Activated CD4-positive, alpha-beta T cell treated with anti-CD3 and anti-CD28 coated beads, Interleukin-2, amount 10 ng/mL, durations not matched to agents 7 days and 5 days (primary cell): ENCODE results near the gene ABCA4. TPM values are rescaled to one million over a fixed set of nuclear protein-coding genes. Genes with fewer than 3 reads are reported as not detected.

Experiments used
- CTCF ChIA-PET: fragments of 350-600 bp; sonication (Branson Sonifier 250); formaldehyde crosslinking; loops from one replicate; lab custom pipeline; 2021; ENCODE audit warnings: antibody characterized with exemption; lab: Charles Lee
- POLR2A ChIA-PET: fragments of 350-600 bp; sonication (Branson Sonifier 250); formaldehyde crosslinking; loops from one replicate; lab custom pipeline; 2021; ENCODE audit warnings: antibody characterized with exemption; lab: Charles Lee
- DNase-seq: peaks from one replicate; pipeline ENCODE4 v3.0.0-alpha.2; 2020
- H3K27ac Mint-ChIP-seq: one replicate; pipeline ENCODE4 v1.8.0; 2021; ENCODE audit warnings: mild to moderate bottlenecking, moderate library complexity, mixed read lengths
- H3K27me3 Mint-ChIP-seq: one replicate; pipeline ENCODE4 v1.8.0; 2021; ENCODE audit warnings: mixed read lengths
- H3K36me3 Mint-ChIP-seq: one replicate; pipeline ENCODE4 v1.8.0; 2021; ENCODE audit warnings: low read depth, mixed read lengths
- H3K4me1 Mint-ChIP-seq: one replicate; pipeline ENCODE4 v1.8.0; 2021; ENCODE audit warnings: mixed read lengths
- H3K4me3 Mint-ChIP-seq: one replicate; pipeline ENCODE4 v1.8.0; 2021; ENCODE audit warnings: mild to moderate bottlenecking, moderate library complexity, mixed read lengths
- H3K9me3 Mint-ChIP-seq: one replicate; pipeline ENCODE4 v1.8.0; 2021; ENCODE audit warnings: mixed read lengths
- total RNA-seq, 2 experiments: library from RNA; stranded (reverse); gene quantifications; one replicate each; pipeline ENCODE4 v1.2.3, GENCODE V29; 2021

Gene ABCA4
- total RNA-seq, 2 experiments from 2014 or later: not detected

GRCh38 chr1:94106716-94107115 is 14.2 kb downstream of the ABCA4 start:
- no peak overlapping the region for H3K4me3 Mint-ChIP-seq

GRCh38 chr1:94105957-94106529 is 14.9 kb downstream of the ABCA4 start:
- no peaks in the 10 kb centered on the region for H3K9me3 Mint-ChIP-seq
- DNase-seq: no peak
- ChIA-PET CTCF (interaction anchor here (0.5 kb wide), 1 partner anchor 177 kb away, joined by 3 read pairs; no protein-coding TSS in a partner anchor), POLR2A (no interaction called here)
- no peak overlapping the region for H3K4me3 Mint-ChIP-seq
- no peaks in the 10 kb centered on the region for H3K36me3 Mint-ChIP-seq
- peaks cover 21% of the 10 kb centered on the region for H3K27me3 Mint-ChIP-seq
- no peak overlapping the region for H3K27ac Mint-ChIP-seq
- peaks cover 7% of the 10 kb centered on the region for H3K4me1 Mint-ChIP-seq

More at GRCh38 chr1:94106716-94107115, 14.2 kb downstream of the ABCA4 start:
- Mint-ChIP-seq H3K4me1 (peaks cover 7% of the 10 kb centered on the region), H3K36me3 (no peaks in the 10 kb centered on the region), H3K27me3 (peaks cover 21% of the 10 kb centered on the region), H3K27ac (no peak overlapping the region), H3K9me3 (no peaks in the 10 kb centered on the region)
- no peak for DNase-seq
- ChIA-PET POLR2A (no interaction called here), CTCF (no interaction called here)

- ChIA-PET CTCF (interaction anchor here (0.5 kb wide), 2 partner anchors 177 to 1813 kb away, joined by 3 to 4 read pairs; no protein-coding TSS in a partner anchor), POLR2A (no interaction called here)
- H3K9me3 Mint-ChIP-seq: no peaks in the 10 kb centered on the region
- no peak for DNase-seq
- H3K27me3 Mint-ChIP-seq: peaks cover 21% of the 10 kb centered on the region
- no peak overlapping the region for H3K27ac Mint-ChIP-seq
- H3K4me3 Mint-ChIP-seq: no peak overlapping the region
- H3K36me3 Mint-ChIP-seq: no peaks in the 10 kb centered on the region
- H3K4me1 Mint-ChIP-seq: peaks cover 7% of the 10 kb centered on the region
These were observed 15.4 kb downstream of the ABCA4 start for GRCh38 chr1:94105581-94105952.

- no peaks in the 10 kb centered on the region for H3K9me3 Mint-ChIP-seq
These were observed 16.0 kb downstream of the ABCA4 start for GRCh38 chr1:94104776-94105580.

GRCh38 chr1:94104127-94104684 is 16.7 kb downstream of the ABCA4 start:
- Mint-ChIP-seq H3K27me3 (peaks cover 21% of the 10 kb centered on the region), H3K4me1 (peaks cover 7% of the 10 kb centered on the region), H3K36me3 (no peaks in the 10 kb centered on the region), H3K9me3 (no peaks in the 10 kb centered on the region), H3K27ac (no peak overlapping the region), H3K4me3 (no peak overlapping the region)
- ChIA-PET POLR2A (no interaction called here), CTCF (no interaction called here)
- no peak for DNase-seq

More at GRCh38 chr1:94104776-94105580, 16.0 kb downstream of the ABCA4 start:
- ChIA-PET CTCF (interaction anchor here (0.5 kb wide), 1 partner anchor 1812 kb away, joined by 4 read pairs; no protein-coding TSS in a partner anchor), POLR2A (no interaction called here)
- no peak overlapping the region for H3K27ac Mint-ChIP-seq
- H3K36me3 Mint-ChIP-seq: no peaks in the 10 kb centered on the region
- peaks cover 21% of the 10 kb centered on the region for H3K27me3 Mint-ChIP-seq
- no peak overlapping the region for H3K4me3 Mint-ChIP-seq
- no peak for DNase-seq
- peaks cover 7% of the 10 kb centered on the region for H3K4me1 Mint-ChIP-seq

- DNase-seq: no peak
- Mint-ChIP-seq H3K9me3 (no peaks in the 10 kb centered on the region), H3K4me1 (peaks cover 7% of the 10 kb centered on the region), H3K27ac (no peak overlapping the region), H3K36me3 (no peaks in the 10 kb centered on the region), H3K27me3 (peaks cover 21% of the 10 kb centered on the region), H3K4me3 (no peak overlapping the region)
- POLR2A ChIA-PET: no interaction called here
- CTCF ChIA-PET: no interaction called here
These were observed 17.3 kb downstream of the ABCA4 start for GRCh38 chr1:94103608-94104007.

- Mint-ChIP-seq H3K36me3 (no peaks in the 10 kb centered on the region), H3K4me1 (peaks cover 7% of the 10 kb centered on the region), H3K9me3 (no peaks in the 10 kb centered on the region), H3K4me3 (no peak overlapping the region), H3K27ac (no peak overlapping the region), H3K27me3 (peaks cover 14% of the 10 kb centered on the region)
- CTCF ChIA-PET: interaction anchor here (1.5 kb wide), 1 partner anchor 31 kb away, joined by 4 read pairs; no protein-coding TSS in a partner anchor
- POLR2A ChIA-PET: no interaction called here
- no peak for DNase-seq
These were observed 19.1 kb downstream of the ABCA4 start for GRCh38 chr1:94101613-94102525.

- peaks cover 9% of the 10 kb centered on the region for H3K27me3 Mint-ChIP-seq
These were observed 19.9 kb downstream of the ABCA4 start for GRCh38 chr1:94100785-94101612.

GRCh38 chr1:94100129-94100784 is 20.7 kb downstream of the ABCA4 start:
- DNase-seq: no peak
- Mint-ChIP-seq H3K27ac (no peak overlapping the region), H3K27me3 (peaks cover 7% of the 10 kb centered on the region), H3K36me3 (no peaks in the 10 kb centered on the region), H3K4me1 (no peaks in the 10 kb centered on the region), H3K4me3 (no peak overlapping the region), H3K9me3 (no peaks in the 10 kb centered on the region)
- ChIA-PET POLR2A (no interaction called here), CTCF (interaction anchor here (1.5 kb wide), 1 partner anchor 30 kb away, joined by 4 read pairs; no protein-coding TSS in a partner anchor)

More at GRCh38 chr1:94100785-94101612, 19.9 kb downstream of the ABCA4 start:
- H3K9me3 Mint-ChIP-seq: no peaks in the 10 kb centered on the region
- no peak for DNase-seq
- H3K36me3 Mint-ChIP-seq: no peaks in the 10 kb centered on the region
- ChIA-PET POLR2A (no interaction called here), CTCF (interaction anchor here (1.5 kb wide), 1 partner anchor 31 kb away, joined by 4 read pairs; no protein-coding TSS in a partner anchor)
- H3K27ac Mint-ChIP-seq: no peak overlapping the region
- peaks cover 2% of the 10 kb centered on the region for H3K4me1 Mint-ChIP-seq
- H3K4me3 Mint-ChIP-seq: no peak overlapping the region

- Mint-ChIP-seq H3K9me3 (no peaks in the 10 kb centered on the region), H3K27ac (no peak overlapping the region), H3K27me3 (peaks cover 2% of the 10 kb centered on the region), H3K4me3 (no peak overlapping the region), H3K36me3 (no peaks in the 10 kb centered on the region), H3K4me1 (no peaks in the 10 kb centered on the region)
- ChIA-PET CTCF (no interaction called here), POLR2A (no interaction called here)
- no peak for DNase-seq
These were observed 21.6 kb downstream of the ABCA4 start for GRCh38 chr1:94099303-94099702.

GRCh38 chr1:94098585-94099111 is 22.3 kb downstream of the ABCA4 start:
- no peak overlapping the region for H3K27ac Mint-ChIP-seq
- no peak for DNase-seq
- peaks cover 1% of the 10 kb centered on the region for H3K27me3 Mint-ChIP-seq
- ChIA-PET POLR2A (no interaction called here), CTCF (no interaction called here)
- no peak overlapping the region for H3K4me3 Mint-ChIP-seq
- no peaks in the 10 kb centered on the region for H3K4me1 Mint-ChIP-seq
- no peaks in the 10 kb centered on the region for H3K36me3 Mint-ChIP-seq
- H3K9me3 Mint-ChIP-seq: no peaks in the 10 kb centered on the region
